Measurements from ENCODE around the gene ITSN1.

GRCh38 chr21:33944185-33944763 is 302.0 kb downstream of the ITSN1 start:
- TF ChIP-seq CTCF (IDR thresholded peaks at IDR 0.05) (no peak), POLR2A (IDR thresholded peaks at IDR 0.05) (no peak), EP300 (IDR thresholded peaks at IDR 0.05; ENCODE audit: low read depth) (no peak), POLR2AphosphoS5 (IDR thresholded peaks at IDR 0.05) (no peak)
